HepG2 (cell line): ENCODE results near the gene SHANK3. TPM values are rescaled to one million over a fixed set of nuclear protein-coding genes. Genes with fewer than 3 reads are reported as not detected.

ENCODE experiments used
- AKAP8 ChIP-seq: sonication (generic); formaldehyde crosslinking; IDR thresholded peaks from 2 replicates; pipeline ENCODE4 v1.5.1; 2020; ENCODE audit warnings: mild to moderate bottlenecking, missing genetic modification reagents
- ATAD3A ChIP-seq: sonication (generic); formaldehyde crosslinking; IDR thresholded peaks from 2 replicates; pipeline ENCODE4 v1.4.0; 2020; ENCODE audit warnings: missing genetic modification reagents
- ESRRA ChIP-seq: sonication (generic); formaldehyde crosslinking; IDR thresholded peaks from 2 replicates; pipeline ENCODE4 v1.5.1; 2020; ENCODE audit warnings: mild to moderate bottlenecking, low read depth, missing genetic modification reagents
- KDM5A ChIP-seq: fragments of 200-600 bp; sonication (generic); IDR thresholded peaks from 2 replicates; pipeline ENCODE4 v1.7.0; 2018; ENCODE audit warnings: antibody characterized with exemption, mild to moderate bottlenecking, low read length, borderline replicate concordance
- KMT2A ChIP-seq: sonication (generic); formaldehyde crosslinking; IDR thresholded peaks from 2 replicates; pipeline ENCODE4 v1.4.0; 2020; ENCODE audit warnings: missing genetic modification reagents
- NBN ChIP-seq: fragments of 450-650 bp; conservative IDR thresholded peaks from 2 replicates; pipeline ENCODE4 v1.6.1; 2017
- RAD51 ChIP-seq: fragments of 450-650 bp; IDR thresholded peaks from 2 replicates; pipeline ENCODE4 v1.6.1; 2016; ENCODE audit warnings: borderline replicate concordance
- SMARCE1 ChIP-seq: fragments of 450-650 bp; IDR thresholded peaks from 2 replicates; pipeline ENCODE4 v1.6.1; 2017; ENCODE audit warnings: borderline replicate concordance
- THYN1 ChIP-seq: sonication (generic); formaldehyde crosslinking; IDR thresholded peaks from 2 replicates; pipeline ENCODE4 v1.8.1; 2023; ENCODE audit warnings: low read depth, mild to moderate bottlenecking, moderate library complexity, missing genetic modification reagents, borderline replicate concordance
- YEATS4 ChIP-seq: sonication (generic); formaldehyde crosslinking; IDR thresholded peaks from 2 replicates; pipeline ENCODE4 v1.4.0; 2020; ENCODE audit warnings: missing genetic modification reagents, borderline replicate concordance
- YY1 ChIP-seq: IDR thresholded peaks from 2 replicates; pipeline ENCODE4 v1.6.1; 2011; ENCODE audit warnings: low read length, low read depth, moderate library complexity, mild to moderate bottlenecking; ENCODE audit not compliant: insufficient read depth, insufficient replicate concordance
- ZBTB38 ChIP-seq: sonication (generic); formaldehyde crosslinking; IDR thresholded peaks from 2 replicates; pipeline ENCODE4 v1.5.1; 2020; ENCODE audit warnings: mild to moderate bottlenecking, missing genetic modification reagents
- ZNF484 ChIP-seq: sonication (generic); formaldehyde crosslinking; IDR thresholded peaks from 2 replicates; pipeline ENCODE4 v1.5.1; 2020; ENCODE audit warnings: mild to moderate bottlenecking, low read depth, missing genetic modification reagents, borderline replicate concordance
- ZNF672 ChIP-seq: sonication (generic); formaldehyde crosslinking; IDR thresholded peaks from 2 replicates; pipeline ENCODE4 v1.8.1; 2022; ENCODE audit warnings: missing genetic modification reagents
- ZNF703 ChIP-seq: sonication (generic); formaldehyde crosslinking; IDR thresholded peaks from 2 replicates; pipeline ENCODE4 v1.5.1; 2020; ENCODE audit warnings: missing genetic modification reagents, mild to moderate bottlenecking, moderate library complexity, borderline replicate concordance
- polyA plus RNA-seq, 8 experiments: library from polyadenylated mRNA; depleted of rRNA in 3 of 8; stranded (reverse) in 7 of 8; unstranded in 1 of 8; fragments of >200 nt; fragmentation: Illumina TruSeq in 4 of 8; extraction: Trizol in 4 of 8; gene quantifications; 2 replicates each; pipeline versions ENCODE4 v1.2.1 to v1.2.3, GENCODE V29; 2011 to 2016; ENCODE audit warnings: low read depth in 4 of 8, missing spikeins in 1 of 8, mixed read lengths in 1 of 8; ENCODE audit not compliant: insufficient read depth in 1 of 8
- total RNA-seq, 5 experiments: library from RNA; depleted of rRNA; stranded (reverse); fragments of >200 nt; fragmentation: Illumina TruSeq; extraction: Trizol; gene quantifications; 2 replicates each; pipeline ENCODE4 v1.2.3, GENCODE V29; 2016; ENCODE audit warnings: low read depth in 1 of 5
- TF ChIP-seq, protein P1 (sequence below): IDR thresholded peaks from 2 replicates; pipeline ENCODE4 v1.6.1; 2012; ENCODE audit warnings: low read depth, low read length, improper control_type of control experiment
- TF ChIP-seq, protein P2 (sequence below): sonication (generic); formaldehyde crosslinking; IDR thresholded peaks from 2 replicates; pipeline ENCODE4 v1.4.0; 2020; ENCODE audit warnings: missing genetic modification reagents; ENCODE audit errors: not compliant biosample characterization
- TF ChIP-seq, protein P3 (sequence below): sonication (generic); formaldehyde crosslinking; IDR thresholded peaks from 2 replicates; pipeline ENCODE4 v1.4.0; 2020; ENCODE audit warnings: mild to moderate bottlenecking, missing genetic modification reagents
- TF ChIP-seq, protein P4 (sequence below): sonication (generic); formaldehyde crosslinking; IDR thresholded peaks from 2 replicates; pipeline ENCODE4 v1.4.0; 2020; ENCODE audit warnings: low read depth, missing genetic modification reagents
- TF ChIP-seq, protein P5 (sequence below): sonication (generic); formaldehyde crosslinking; IDR thresholded peaks from 2 replicates; pipeline ENCODE4 v1.5.1; 2020; ENCODE audit warnings: mild to moderate bottlenecking, moderate library complexity, missing genetic modification reagents

Gene SHANK3
- total and polyA plus RNA-seq, 2 of the 13 experiments (the other 11 are each of a cell fraction or from before 2014, with no cell fraction given) = 2.9 to 4.6 TPM

DNA sequence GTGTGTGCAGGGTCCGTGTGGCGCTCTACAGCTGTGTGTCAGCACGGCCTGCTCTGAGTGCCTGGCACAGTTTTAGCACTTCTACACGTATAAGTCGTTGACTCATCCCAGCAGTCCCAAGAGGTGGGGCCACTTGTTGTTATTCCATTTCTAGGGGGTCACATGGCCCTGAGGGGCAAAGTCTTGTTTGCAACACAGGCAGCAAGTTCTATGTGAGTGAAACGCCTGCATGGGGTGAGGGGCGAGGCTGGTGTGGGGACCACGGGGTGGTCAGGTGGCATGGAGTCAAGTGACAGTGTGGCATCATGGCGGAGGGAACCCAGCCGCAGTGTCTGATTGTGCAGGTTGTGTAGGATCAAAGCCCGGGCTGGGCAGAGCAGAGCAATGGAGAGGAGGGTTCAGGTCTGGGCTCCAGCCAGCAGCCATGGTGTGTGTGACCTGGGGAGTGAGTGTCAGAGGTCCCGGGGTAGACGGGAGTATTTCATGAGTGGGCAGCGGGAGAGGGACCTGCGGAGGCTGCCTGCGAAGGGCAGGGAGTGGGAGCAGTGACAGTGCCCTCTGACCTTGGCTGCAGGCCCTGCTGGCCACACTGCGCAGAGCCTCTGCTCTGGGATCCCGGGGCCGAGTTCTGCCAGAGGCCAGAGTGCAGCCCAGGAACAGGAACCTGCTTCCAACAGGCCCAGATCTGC, 27.9 kb downstream of the SHANK3 start (continued):
- TF ChIP-seq ATAD3A (CRISPR knock-in tag) = no peak
- TF ChIP-seq YY1 = peak; percentile 88
- TF ChIP-seq, protein P1, sequence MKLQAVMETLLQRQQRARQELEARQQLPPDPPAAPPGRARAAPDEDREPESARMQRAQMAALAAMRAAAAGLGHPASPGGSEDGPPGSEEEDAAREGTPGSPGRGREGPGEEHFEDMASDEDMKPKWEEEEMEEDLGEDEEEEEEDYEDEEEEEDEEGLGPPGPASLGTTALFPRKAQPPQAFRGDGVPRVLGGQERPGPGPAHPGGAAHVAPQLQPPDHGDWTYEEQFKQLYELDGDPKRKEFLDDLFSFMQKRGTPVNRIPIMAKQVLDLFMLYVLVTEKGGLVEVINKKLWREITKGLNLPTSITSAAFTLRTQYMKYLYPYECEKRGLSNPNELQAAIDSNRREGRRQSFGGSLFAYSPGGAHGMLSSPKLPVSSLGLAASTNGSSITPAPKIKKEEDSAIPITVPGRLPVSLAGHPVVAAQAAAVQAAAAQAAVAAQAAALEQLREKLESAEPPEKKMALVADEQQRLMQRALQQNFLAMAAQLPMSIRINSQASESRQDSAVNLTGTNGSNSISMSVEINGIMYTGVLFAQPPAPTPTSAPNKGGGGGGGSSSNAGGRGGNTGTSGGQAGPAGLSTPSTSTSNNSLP = no peak
- TF ChIP-seq, protein P2, sequence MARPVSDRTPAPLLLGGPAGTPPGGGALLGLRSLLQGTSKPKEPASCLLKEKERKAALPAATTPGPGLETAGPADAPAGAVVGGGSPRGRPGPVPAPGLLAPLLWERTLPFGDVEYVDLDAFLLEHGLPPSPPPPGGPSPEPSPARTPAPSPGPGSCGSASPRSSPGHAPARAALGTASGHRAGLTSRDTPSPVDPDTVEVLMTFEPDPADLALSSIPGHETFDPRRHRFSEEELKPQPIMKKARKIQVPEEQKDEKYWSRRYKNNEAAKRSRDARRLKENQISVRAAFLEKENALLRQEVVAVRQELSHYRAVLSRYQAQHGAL (CRISPR knock-in tag) = no peak
- no peak; the same call in 1 of the 2 replicates for TF ChIP-seq ESRRA
- no peak for TF ChIP-seq ZNF703
- TF ChIP-seq ZNF672 (CRISPR knock-in tag) = no peak
- TF ChIP-seq ZBTB38 (CRISPR knock-in tag) = no peak
- no peak for TF ChIP-seq SMARCE1
- TF ChIP-seq ZNF484 (CRISPR knock-in tag) = no peak
- TF ChIP-seq, protein P3, sequence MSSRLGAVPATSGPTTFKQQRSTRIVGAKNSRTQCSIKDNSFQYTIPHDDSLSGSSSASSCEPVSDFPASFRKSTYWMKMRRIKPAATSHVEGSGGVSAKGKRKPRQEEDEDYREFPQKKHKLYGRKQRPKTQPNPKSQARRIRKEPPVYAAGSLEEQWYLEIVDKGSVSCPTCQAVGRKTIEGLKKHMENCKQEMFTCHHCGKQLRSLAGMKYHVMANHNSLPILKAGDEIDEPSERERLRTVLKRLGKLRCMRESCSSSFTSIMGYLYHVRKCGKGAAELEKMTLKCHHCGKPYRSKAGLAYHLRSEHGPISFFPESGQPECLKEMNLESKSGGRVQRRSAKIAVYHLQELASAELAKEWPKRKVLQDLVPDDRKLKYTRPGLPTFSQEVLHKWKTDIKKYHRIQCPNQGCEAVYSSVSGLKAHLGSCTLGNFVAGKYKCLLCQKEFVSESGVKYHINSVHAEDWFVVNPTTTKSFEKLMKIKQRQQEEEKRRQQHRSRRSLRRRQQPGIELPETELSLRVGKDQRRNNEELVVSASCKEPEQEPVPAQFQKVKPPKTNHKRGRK (CRISPR knock-in tag) = peak; percentile 8; the same call in 1 of the 2 replicates
- peak; percentile 73 for TF ChIP-seq KDM5A
- TF ChIP-seq AKAP8 (CRISPR knock-in tag) = no peak
- peak; percentile 92 for TF ChIP-seq RAD51
- TF ChIP-seq, protein P4, sequence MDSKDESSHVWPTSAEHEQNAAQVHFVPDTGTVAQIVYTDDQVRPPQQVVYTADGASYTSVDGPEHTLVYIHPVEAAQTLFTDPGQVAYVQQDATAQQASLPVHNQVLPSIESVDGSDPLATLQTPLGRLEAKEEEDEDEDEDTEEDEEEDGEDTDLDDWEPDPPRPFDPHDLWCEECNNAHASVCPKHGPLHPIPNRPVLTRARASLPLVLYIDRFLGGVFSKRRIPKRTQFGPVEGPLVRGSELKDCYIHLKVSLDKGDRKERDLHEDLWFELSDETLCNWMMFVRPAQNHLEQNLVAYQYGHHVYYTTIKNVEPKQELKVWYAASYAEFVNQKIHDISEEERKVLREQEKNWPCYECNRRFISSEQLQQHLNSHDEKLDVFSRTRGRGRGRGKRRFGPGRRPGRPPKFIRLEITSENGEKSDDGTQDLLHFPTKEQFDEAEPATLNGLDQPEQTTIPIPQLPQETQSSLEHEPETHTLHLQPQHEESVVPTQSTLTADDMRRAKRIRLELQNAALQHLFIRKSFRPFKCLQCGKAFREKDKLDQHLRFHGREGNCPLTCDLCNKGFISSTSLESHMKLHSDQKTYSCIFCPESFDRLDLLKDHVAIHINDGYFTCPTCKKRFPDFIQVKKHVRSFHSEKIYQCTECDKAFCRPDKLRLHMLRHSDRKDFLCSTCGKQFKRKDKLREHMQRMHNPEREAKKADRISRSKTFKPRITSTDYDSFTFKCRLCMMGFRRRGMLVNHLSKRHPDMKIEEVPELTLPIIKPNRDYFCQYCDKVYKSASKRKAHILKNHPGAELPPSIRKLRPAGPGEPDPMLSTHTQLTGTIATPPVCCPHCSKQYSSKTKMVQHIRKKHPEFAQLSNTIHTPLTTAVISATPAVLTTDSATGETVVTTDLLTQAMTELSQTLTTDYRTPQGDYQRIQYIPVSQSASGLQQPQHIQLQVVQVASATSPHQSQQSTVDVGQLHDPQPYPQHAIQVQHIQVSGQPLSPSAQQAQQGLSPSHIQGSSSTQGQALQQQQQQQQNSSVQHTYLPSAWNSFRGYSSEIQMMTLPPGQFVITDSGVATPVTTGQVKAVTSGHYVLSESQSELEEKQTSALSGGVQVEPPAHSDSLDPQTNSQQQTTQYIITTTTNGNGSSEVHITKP (CRISPR knock-in tag) = peak; percentile 41
- TF ChIP-seq THYN1 (CRISPR knock-in tag) = no peak
- TF ChIP-seq, protein P5, sequence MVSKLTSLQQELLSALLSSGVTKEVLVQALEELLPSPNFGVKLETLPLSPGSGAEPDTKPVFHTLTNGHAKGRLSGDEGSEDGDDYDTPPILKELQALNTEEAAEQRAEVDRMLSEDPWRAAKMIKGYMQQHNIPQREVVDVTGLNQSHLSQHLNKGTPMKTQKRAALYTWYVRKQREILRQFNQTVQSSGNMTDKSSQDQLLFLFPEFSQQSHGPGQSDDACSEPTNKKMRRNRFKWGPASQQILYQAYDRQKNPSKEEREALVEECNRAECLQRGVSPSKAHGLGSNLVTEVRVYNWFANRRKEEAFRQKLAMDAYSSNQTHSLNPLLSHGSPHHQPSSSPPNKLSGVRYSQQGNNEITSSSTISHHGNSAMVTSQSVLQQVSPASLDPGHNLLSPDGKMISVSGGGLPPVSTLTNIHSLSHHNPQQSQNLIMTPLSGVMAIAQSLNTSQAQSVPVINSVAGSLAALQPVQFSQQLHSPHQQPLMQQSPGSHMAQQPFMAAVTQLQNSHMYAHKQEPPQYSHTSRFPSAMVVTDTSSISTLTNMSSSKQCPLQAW (CRISPR knock-in tag) = peak; percentile 88
- no peak; the same call in 1 of the 2 replicates for TF ChIP-seq NBN
- TF ChIP-seq YEATS4 (CRISPR knock-in tag) = peak; percentile 96
- TF ChIP-seq KMT2A (CRISPR knock-in tag) = no peak
